Measurements from ENCODE around the gene NRAS.
A peak's percentile ranks its signal among the peaks of the same experiment; 100 is the strongest.

Gene NRAS

DNA sequence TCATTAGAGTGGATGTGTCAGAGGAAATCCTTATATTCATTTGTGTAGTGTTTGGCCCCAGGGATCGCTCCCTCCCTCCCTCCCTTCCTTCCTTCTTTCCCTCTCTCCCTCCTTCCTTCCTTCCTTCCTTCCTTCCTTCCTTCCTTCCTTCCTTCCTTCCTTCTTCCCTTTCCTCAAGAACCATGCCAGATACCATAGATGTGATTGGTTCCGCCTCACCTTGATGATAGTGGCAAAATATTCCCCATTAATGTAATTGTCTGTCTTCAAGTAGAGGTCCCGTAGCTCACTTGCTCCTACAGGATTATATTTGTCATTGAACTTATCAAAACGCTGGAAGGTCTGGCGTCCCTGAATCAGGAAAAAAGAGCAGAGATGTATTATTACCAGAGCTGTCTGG is 38.9 kb downstream of the NRAS start:
- DNase-seq (ENCODE audit: low read depth in 2 of 2) = no peak

DNA sequence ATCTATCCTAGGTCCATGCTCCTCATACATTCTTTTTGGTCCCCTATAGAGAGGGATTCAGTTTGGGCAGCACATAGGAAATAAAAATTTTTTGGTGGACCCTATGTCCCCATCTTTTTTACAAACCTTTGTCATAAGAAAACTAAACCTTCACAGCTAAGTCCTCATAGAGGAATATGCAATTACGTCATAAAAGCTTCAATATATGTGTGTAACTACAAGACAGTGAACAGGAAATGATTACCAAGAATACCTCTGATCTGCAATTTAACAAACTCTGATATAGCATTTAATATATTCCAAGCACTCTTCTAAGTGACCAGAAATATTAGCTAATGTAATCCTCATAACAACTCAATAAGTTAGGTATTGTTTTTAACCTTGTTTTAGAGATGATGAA is 40.5 kb downstream of the NRAS start:
- DNase-seq (ENCODE audit: low read depth in 2 of 2) = no peak

- DNase-seq (ENCODE audit: low read depth in 2 of 2) = no peak
Measured at GRCh38 chr1:114671939-114672275, 44.7 kb downstream of the NRAS start.

DNA sequence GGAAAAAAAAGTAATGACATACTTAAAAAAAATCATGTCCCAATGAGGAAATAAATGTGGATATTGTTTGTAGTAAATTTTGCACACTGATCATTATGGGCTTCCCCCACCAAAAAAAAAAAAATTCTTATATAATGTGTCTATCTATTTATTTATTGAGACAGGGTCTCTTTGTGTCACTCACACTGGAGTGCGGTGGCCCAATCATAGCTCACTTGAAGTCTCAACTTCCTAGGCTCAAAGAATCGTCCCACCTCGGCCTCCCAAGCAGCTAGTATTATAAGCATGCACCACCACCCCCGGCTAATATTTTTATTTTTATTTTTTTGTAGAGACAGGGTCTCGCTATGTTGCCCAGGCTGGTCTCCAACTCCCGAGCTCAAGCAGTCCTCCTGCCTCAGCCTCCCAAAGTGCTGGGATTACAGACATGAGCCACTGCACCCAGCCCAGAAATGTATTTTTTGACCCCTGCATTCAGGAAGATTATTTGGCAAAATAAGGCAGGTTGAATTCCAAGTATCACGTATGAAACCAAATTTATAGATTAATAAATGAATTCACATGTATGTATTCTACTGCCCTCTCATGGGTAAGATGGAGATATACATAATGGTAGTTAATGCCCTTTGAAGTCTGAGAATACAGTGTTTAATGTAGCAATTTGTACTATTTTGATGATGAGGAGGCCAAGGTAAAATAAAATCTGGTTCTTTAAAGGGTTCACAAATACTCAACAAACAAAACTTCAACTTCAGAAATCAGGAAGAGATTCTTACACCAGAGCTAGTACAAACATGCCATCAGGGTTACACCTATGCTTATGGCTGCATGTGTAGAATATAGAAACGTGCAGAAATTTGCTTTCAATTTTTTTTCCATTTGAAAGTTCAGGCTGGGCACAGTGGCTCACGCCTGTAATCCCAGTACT is 45.3 kb downstream of the NRAS start:
- no peak for DNase-seq (ENCODE audit: low read depth in 2 of 2)

DNA sequence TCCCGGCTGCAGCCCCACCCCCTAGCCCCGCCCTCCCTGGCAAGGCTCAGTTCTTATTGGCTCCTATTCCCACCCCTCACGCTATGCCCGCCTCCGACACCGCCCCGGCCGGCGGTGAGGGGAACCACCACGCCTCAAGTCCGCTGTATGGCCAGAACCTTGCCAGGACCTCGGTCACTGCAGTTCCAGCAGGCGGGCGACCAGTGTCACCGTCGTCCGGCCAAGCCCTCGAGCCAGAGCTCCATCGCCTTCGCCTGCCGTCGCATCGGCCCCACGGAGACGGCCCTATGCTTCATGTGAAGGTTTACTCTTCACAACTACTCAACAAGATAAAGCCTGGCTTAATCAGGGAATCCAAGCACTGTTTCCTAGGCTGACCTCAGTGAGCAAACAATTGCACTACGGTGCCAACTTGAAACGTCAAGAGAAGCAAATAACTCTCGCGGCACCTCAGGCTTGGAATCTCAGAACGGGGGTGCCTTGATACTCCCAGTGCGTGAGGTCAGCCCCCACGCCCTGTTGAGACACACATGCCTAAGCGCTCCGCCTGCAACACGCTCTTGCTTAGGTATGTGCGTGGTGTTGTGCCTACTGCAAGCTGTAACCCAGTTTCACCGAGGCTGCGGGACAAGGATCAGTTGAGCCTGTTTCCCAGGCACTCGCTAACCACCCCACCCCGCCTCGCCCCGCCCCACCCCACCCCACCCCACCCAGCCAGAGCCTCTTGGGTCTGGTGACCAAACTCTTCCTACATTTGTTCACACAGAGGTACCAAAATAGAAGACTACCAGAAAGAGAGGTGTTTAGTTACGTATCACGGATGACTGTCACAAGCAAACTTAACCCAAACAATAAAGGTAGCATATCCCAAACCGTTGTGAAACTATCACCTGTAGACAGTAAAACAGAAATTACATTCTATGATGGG is 46.2 kb downstream of the NRAS start:
- peak; percentile 74 to 86 for DNase-seq (ENCODE audit: low read depth in 2 of 2)

- DNase-seq (ENCODE audit: low read depth in 2 of 2) = no peak
Measured at GRCh38 chr1:114669562-114670082, 46.9 kb downstream of the NRAS start, which contains the start of gene DENND2C. TSS of gene DENND2C (minus strand) at chr1:114670049. CDS start at chr1:114625984, 44,065 bp downstream.

GRCh38 chr1:114668784-114669561 is 47.6 kb downstream of the NRAS start:
- no peak for DNase-seq (ENCODE audit: low read depth in 2 of 2)

GRCh38 chr1:114668373-114668772 is 48.2 kb downstream of the NRAS start:
- no peak for DNase-seq (ENCODE audit: low read depth in 2 of 2)

DNA sequence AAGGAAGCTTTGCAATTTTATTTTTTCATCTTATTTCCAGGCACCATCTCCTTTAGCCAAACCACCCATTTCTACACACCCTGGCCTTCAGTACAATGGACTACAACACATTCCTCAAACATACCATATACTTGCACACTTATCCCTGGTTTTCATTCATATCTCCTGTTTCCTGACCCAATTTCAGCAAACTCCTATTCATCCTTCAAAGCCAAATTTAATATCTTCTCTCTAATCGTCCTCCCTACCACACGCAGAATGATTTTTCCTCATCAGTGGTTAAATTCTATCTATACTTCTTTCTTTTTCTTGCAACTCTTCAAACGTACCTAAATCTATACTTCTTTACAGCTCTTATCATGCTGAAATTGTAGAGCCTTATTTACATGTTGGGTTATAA is 49.6 kb downstream of the NRAS start:
- no peak for DNase-seq (ENCODE audit: low read depth in 2 of 2)

GRCh38 chr1:114660238-114660637 is 56.3 kb downstream of the NRAS start:
- no peak for DNase-seq (ENCODE audit: low read depth in 2 of 2)

Data from activated CD4-positive, alpha-beta T cell treated with anti-CD3 and anti-CD28 coated beads for 24 hours (primary cell).